Stimulated activated CD8-positive, alpha-beta memory T cell treated with anti-CD3 and anti-CD28 coated beads, Interleukin-15, amount 100 ng/mL, for 24 hours (primary cell): ENCODE measurements around the gene G0S2.

ENCODE experiments used
- DNase-seq: peaks from one replicate; pipeline ENCODE4 v3.0.0-alpha.2; 2020; ENCODE audit warnings: low read depth

G0S2 gene

GRCh38 chr1:209648931-209649776 is 26.1 kb upstream of the G0S2 start:
- no peak for DNase-seq

- no peak for DNase-seq
These were observed 24.8 kb upstream of the G0S2 start for GRCh38 chr1:209650454-209650853.

GRCh38 chr1:209651138-209651587 is 24.0 kb upstream of the G0S2 start:
- no peak for DNase-seq

- no peak for DNase-seq
These were observed 23.0 kb upstream of the G0S2 start, which contains the start of gene LAMB3 for GRCh38 chr1:209652121-209652735. TSS of gene LAMB3 (minus strand) at chr1:209652425. CDS start at chr1:209650944, 1,481 bp downstream.

GRCh38 chr1:209652873-209653401 is 22.3 kb upstream of the G0S2 start:
- no peak for DNase-seq

GRCh38 chr1:209653915-209654351 is 21.3 kb upstream of the G0S2 start:
- DNase-seq = no peak

GRCh38 chr1:209655411-209656231 is 19.6 kb upstream of the G0S2 start:
- DNase-seq = no peak

GRCh38 chr1:209657140-209657879 is 17.9 kb upstream of the G0S2 start:
- no peak for DNase-seq

GRCh38 chr1:209657918-209658317 is 17.3 kb upstream of the G0S2 start:
- no peak for DNase-seq

- no peak for DNase-seq
These were observed 15.3 kb upstream of the G0S2 start for GRCh38 chr1:209659909-209660308.

- no peak for DNase-seq
These were observed 14.1 kb upstream of the G0S2 start for GRCh38 chr1:209661071-209661470.

GRCh38 chr1:209662879-209663327 is 12.3 kb upstream of the G0S2 start:
- DNase-seq = no peak

- no peak for DNase-seq
These were observed 8.1 kb upstream of the G0S2 start for GRCh38 chr1:209667103-209667502.

GRCh38 chr1:209667708-209668107 is 7.5 kb upstream of the G0S2 start:
- DNase-seq = no peak

- no peak for DNase-seq
These were observed 4.7 kb upstream of the G0S2 start for GRCh38 chr1:209670441-209671082.

- no peak for DNase-seq
These were observed 2.2 kb upstream of the G0S2 start for GRCh38 chr1:209672705-209673630.

- no peak for DNase-seq
These were observed 1.4 kb upstream of the G0S2 start for GRCh38 chr1:209673631-209674417.

- DNase-seq = no peak
These were observed 448 bp downstream of the G0S2 start for GRCh38 chr1:209675565-209676154.
